Fibroblast of lung (primary cell): ENCODE results near the gene ATRNL1. TPM values are rescaled to one million over a fixed set of nuclear protein-coding genes. Genes with fewer than 3 reads are reported as not detected.

Experiments
- DNase-seq, 2 donors: peaks; one replicate each; pipeline versions ENCODE4 v3.0.0 to v3.0.0-alpha.2; 2010; ENCODE audit warnings: low read depth in 2 of 2
- H2AFZ ChIP-seq: 2 replicates; pipeline ENCODE4 v1.5.1; 2012; ENCODE audit warnings: low read length, control low read depth, inconsistent platforms
- H3K27ac ChIP-seq: 2 replicates; pipeline ENCODE4 v1.5.1; 2011; ENCODE audit warnings: low read length, control low read depth; ENCODE audit not compliant: insufficient read depth
- H3K27me3 ChIP-seq: 2 replicates; pipeline ENCODE4 v1.5.1; 2011; ENCODE audit warnings: mild to moderate bottlenecking, low read length; ENCODE audit not compliant: control insufficient read depth, insufficient read depth
- H3K36me3 ChIP-seq: 2 replicates; pipeline ENCODE4 v1.5.1; 2011; ENCODE audit warnings: low read length; ENCODE audit not compliant: control insufficient read depth, insufficient read depth
- H3K4me1 ChIP-seq: 2 replicates; pipeline ENCODE4 v1.5.1; 2011; ENCODE audit warnings: low read length; ENCODE audit not compliant: control insufficient read depth, insufficient read depth; ENCODE audit errors: extremely low read depth
- H3K4me2 ChIP-seq: 2 replicates; pipeline ENCODE4 v1.5.1; 2011; ENCODE audit warnings: low read length, control low read depth; ENCODE audit not compliant: insufficient read depth; ENCODE audit errors: extremely low read depth
- H3K4me3 ChIP-seq, 4 experiments: fragments of 200-600 bp in 1 of 4; sonication (generic) in 1 of 4; replicated peaks in 1 of 4; 2 replicates each; pipeline ENCODE4 v1.5.1; 2011 to 2016; ENCODE audit warnings: low read length in 4 of 4, low read depth in 3 of 4, mild to moderate bottlenecking in 3 of 4, control low read depth in 2 of 4, inconsistent platforms in 1 of 4, mixed read lengths in 1 of 4; ENCODE audit not compliant: insufficient read depth in 1 of 4; ENCODE audit errors: control extremely low read depth in 1 of 4
- H3K79me2 ChIP-seq: 2 replicates; pipeline ENCODE4 v1.5.1; 2012; ENCODE audit warnings: mild to moderate bottlenecking, low read length, inconsistent platforms; ENCODE audit not compliant: control insufficient read depth, insufficient read depth
- H3K9ac ChIP-seq: 2 replicates; pipeline ENCODE4 v1.5.1; 2011; ENCODE audit warnings: mild to moderate bottlenecking, low read length, control low read depth; ENCODE audit not compliant: insufficient read depth
- H3K9me3 ChIP-seq: 2 replicates; pipeline ENCODE4 v1.5.1; 2012; ENCODE audit warnings: low read depth, low read length; ENCODE audit not compliant: control insufficient read depth, insufficient read depth
- H4K20me1 ChIP-seq: 2 replicates; pipeline ENCODE4 v1.5.1; 2011; ENCODE audit warnings: low read length; ENCODE audit not compliant: control insufficient read depth, insufficient read depth; ENCODE audit errors: extremely low read depth
- EZH2 ChIP-seq: IDR thresholded peaks from 2 replicates; pipeline ENCODE4 v1.5.1; 2012; ENCODE audit warnings: low read length, control low read depth, mild to moderate bottlenecking; ENCODE audit errors: missing control alignments
- polyA plus RNA-seq, 2 donors: library from polyadenylated mRNA; depleted of rRNA in 1 of 2; stranded (reverse) in 1 of 2; unstranded in 1 of 2; fragments of >200 nt; gene quantifications; 2 replicates each; pipeline ENCODE4 v1.2.1, GENCODE V29; 2011 to 2012; ENCODE audit warnings: missing spikeins in 1 of 2
- total RNA-seq: library from RNA; depleted of rRNA; stranded (reverse); fragments of >200 nt; gene quantifications from 2 replicates; pipeline ENCODE4 v1.2.1, GENCODE V29; 2014
- TF ChIP-seq, protein P1 (sequence below), 2 donors: IDR thresholded peaks in 1 of 2; conservative IDR thresholded peaks in 1 of 2; 1 replicate in 1 of 2; 2 replicates in 1 of 2; pipeline ENCODE4 v1.5.1; 2011 to 2012; ENCODE audit warnings: low read length in 2 of 2, control low read depth in 1 of 2, inconsistent platforms in 1 of 2, low read depth in 1 of 2, mild to moderate bottlenecking in 1 of 2

Gene ATRNL1
- total and polyA plus RNA-seq, 2 donors (not counting 1 experiment from before 2014, with no cell fraction given) = 0.33 TPM

- Histone ChIP-seq H3K4me2 (no peak overlapping the region), H3K9ac (no peak overlapping the region), H3K79me2 (no peaks in the 10 kb centered on the region), H3K4me1 (peaks cover 13% of the 10 kb centered on the region), H3K36me3 (no peaks in the 10 kb centered on the region), H3K27me3 (no peaks in the 10 kb centered on the region), H3K9me3 (no peaks in the 10 kb centered on the region), H3K4me3 (no peak overlapping the region), H3K27ac (no peak overlapping the region), H2AFZ (no peak overlapping the region), H4K20me1 (no peaks in the 10 kb centered on the region)
- no peak for DNase-seq
- TF ChIP-seq, protein P1, sequence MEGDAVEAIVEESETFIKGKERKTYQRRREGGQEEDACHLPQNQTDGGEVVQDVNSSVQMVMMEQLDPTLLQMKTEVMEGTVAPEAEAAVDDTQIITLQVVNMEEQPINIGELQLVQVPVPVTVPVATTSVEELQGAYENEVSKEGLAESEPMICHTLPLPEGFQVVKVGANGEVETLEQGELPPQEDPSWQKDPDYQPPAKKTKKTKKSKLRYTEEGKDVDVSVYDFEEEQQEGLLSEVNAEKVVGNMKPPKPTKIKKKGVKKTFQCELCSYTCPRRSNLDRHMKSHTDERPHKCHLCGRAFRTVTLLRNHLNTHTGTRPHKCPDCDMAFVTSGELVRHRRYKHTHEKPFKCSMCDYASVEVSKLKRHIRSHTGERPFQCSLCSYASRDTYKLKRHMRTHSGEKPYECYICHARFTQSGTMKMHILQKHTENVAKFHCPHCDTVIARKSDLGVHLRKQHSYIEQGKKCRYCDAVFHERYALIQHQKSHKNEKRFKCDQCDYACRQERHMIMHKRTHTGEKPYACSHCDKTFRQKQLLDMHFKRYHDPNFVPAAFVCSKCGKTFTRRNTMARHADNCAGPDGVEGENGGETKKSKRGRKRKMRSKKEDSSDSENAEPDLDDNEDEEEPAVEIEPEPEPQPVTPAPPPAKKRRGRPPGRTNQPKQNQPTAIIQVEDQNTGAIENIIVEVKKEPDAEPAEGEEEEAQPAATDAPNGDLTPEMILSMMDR (conservative IDR thresholded peaks at IDR 0.05 in 1 of 2, IDR thresholded peaks at IDR 0.05 in 1 of 2; ENCODE audit: low read depth in 1 of 2, low read length in 2 of 2) = no peak
- TF ChIP-seq EZH2 = no peak
Measured at GRCh38 chr10:115941361-115941771, 848.2 kb downstream of the ATRNL1 start.

- H3K27me3 ChIP-seq = no peaks in the 10 kb centered on the region
- no peaks in the 10 kb centered on the region for H3K79me2 ChIP-seq
- no peaks in the 10 kb centered on the region for H3K36me3 ChIP-seq
- no peak overlapping the region for H3K9ac ChIP-seq
- H3K4me1 ChIP-seq = peaks cover 13% of the 10 kb centered on the region
- no peak for DNase-seq
- H2AFZ ChIP-seq = no peak overlapping the region
- no peaks in the 10 kb centered on the region for H3K9me3 ChIP-seq
- H3K27ac ChIP-seq = no peak overlapping the region
- no peak overlapping the region for H3K4me3 ChIP-seq
- no peaks in the 10 kb centered on the region for H4K20me1 ChIP-seq
- H3K4me2 ChIP-seq = no peak overlapping the region
- TF ChIP-seq EZH2 = no peak
- TF ChIP-seq, protein P1 (conservative IDR thresholded peaks at IDR 0.05 in 1 of 2, IDR thresholded peaks at IDR 0.05 in 1 of 2; ENCODE audit: low read depth in 1 of 2, low read length in 2 of 2) = no peak
Measured at GRCh38 chr10:115942101-115942500, 848.9 kb downstream of the ATRNL1 start.

- Histone ChIP-seq H3K79me2 (no peaks in the 10 kb centered on the region), H3K4me1 (peaks cover 9% of the 10 kb centered on the region), H4K20me1 (no peaks in the 10 kb centered on the region)
Measured at GRCh38 chr10:115944538-115944937, 851.4 kb downstream of the ATRNL1 start.

More at GRCh38 chr10:115944538-115944937, 851.4 kb downstream of the ATRNL1 start:
- H3K36me3 ChIP-seq = no peaks in the 10 kb centered on the region
- no peak overlapping the region for H2AFZ ChIP-seq
- H3K27me3 ChIP-seq = no peaks in the 10 kb centered on the region
- H3K4me2 ChIP-seq = no peak overlapping the region
- no peak for DNase-seq
- TF ChIP-seq, protein P1 (conservative IDR thresholded peaks at IDR 0.05 in 1 of 2, IDR thresholded peaks at IDR 0.05 in 1 of 2; ENCODE audit: low read depth in 1 of 2, low read length in 2 of 2) = no peak
- H3K27ac ChIP-seq = no peak overlapping the region
- H3K9me3 ChIP-seq = no peaks in the 10 kb centered on the region
- no peak overlapping the region for H3K9ac ChIP-seq
- no peak overlapping the region for H3K4me3 ChIP-seq
